CD8-positive, alpha-beta memory T cell (primary cell): ENCODE results near the gene CYP2A13. TPM values are rescaled to one million over a fixed set of nuclear protein-coding genes. Genes with fewer than 3 reads are reported as not detected.
A peak's percentile ranks its signal among the peaks of the same experiment; 100 is the strongest.
"Not testable (repeated sequence)": the region's sequence is repeated elsewhere in the genome, so short reads cannot be mapped to it uniquely, and the experiment has no call there.

Experiments used
- CTCF ChIA-PET: fragments of 350-600 bp; sonication (Branson Sonifier 250); formaldehyde crosslinking; loops from one replicate; lab custom pipeline; 2021; ENCODE audit warnings: antibody characterized with exemption; lab: Charles Lee
- POLR2A ChIA-PET: fragments of 350-600 bp; sonication (Branson Sonifier 250); formaldehyde crosslinking; loops from one replicate; lab custom pipeline; 2021; ENCODE audit warnings: antibody characterized with exemption; lab: Charles Lee
- DNase-seq, 5 donors: peaks; one replicate each; pipeline versions ENCODE4 v3.0.0 to v3.0.0-alpha.2; 2020 to 2022; ENCODE audit warnings: mixed read lengths in 1 of 5
- H3K27ac ChIP-seq: one replicate; pipeline ENCODE4 v1.7.0; 2013; ENCODE audit warnings: low read depth, mild to moderate bottlenecking, low read length, moderate library complexity
- H3K27me3 ChIP-seq: 2 replicates; pipeline ENCODE4 v1.7.0; 2013; ENCODE audit warnings: low read length, mild to moderate bottlenecking; ENCODE audit not compliant: insufficient read depth, poor library complexity, severe bottlenecking
- H3K36me3 ChIP-seq: 2 replicates; pipeline ENCODE4 v1.7.0; 2013; ENCODE audit warnings: mild to moderate bottlenecking, low read length, moderate library complexity; ENCODE audit not compliant: insufficient read depth
- H3K4me1 ChIP-seq: 2 replicates; pipeline ENCODE4 v1.7.0; 2013; ENCODE audit warnings: mild to moderate bottlenecking, low read length, moderate library complexity; ENCODE audit not compliant: insufficient read depth
- H3K4me3 ChIP-seq: 2 replicates; pipeline ENCODE4 v1.7.0; 2013; ENCODE audit warnings: mild to moderate bottlenecking, low read length
- H3K9me3 ChIP-seq: 2 replicates; pipeline ENCODE4 v1.7.0; 2013; ENCODE audit warnings: mild to moderate bottlenecking, low read length
- H3K27ac Mint-ChIP-seq, 8 donors: one replicate each; pipeline ENCODE4 v1.8.0; 2020 to 2021; ENCODE audit warnings: mixed read lengths in 8 of 8, mild to moderate bottlenecking in 6 of 8, inconsistent platforms in 3 of 8, moderate library complexity in 3 of 8
- H3K27me3 Mint-ChIP-seq, 2 donors: one replicate each; pipeline ENCODE4 v1.8.0; 2020 to 2021; ENCODE audit warnings: mixed read lengths in 2 of 2, mild to moderate bottlenecking in 1 of 2, moderate library complexity in 1 of 2
- H3K36me3 Mint-ChIP-seq, 3 donors: one replicate each; pipeline ENCODE4 v1.8.0; 2020 to 2021; ENCODE audit warnings: mixed read lengths in 3 of 3, inconsistent platforms in 1 of 3, mild to moderate bottlenecking in 1 of 3
- H3K4me1 Mint-ChIP-seq, 3 donors: one replicate each; pipeline ENCODE4 v1.8.0; 2020 to 2021; ENCODE audit warnings: mixed read lengths in 3 of 3, inconsistent platforms in 1 of 3, mild to moderate bottlenecking in 1 of 3
- H3K4me3 Mint-ChIP-seq, 7 donors: one replicate each; pipeline ENCODE4 v1.8.0; 2020 to 2021; ENCODE audit warnings: mixed read lengths in 7 of 7, mild to moderate bottlenecking in 6 of 7, moderate library complexity in 4 of 7, inconsistent platforms in 2 of 7
- H3K9me3 Mint-ChIP-seq, 5 donors: one replicate each; pipeline ENCODE4 v1.8.0; 2020 to 2022; ENCODE audit warnings: mixed read lengths in 5 of 5, mild to moderate bottlenecking in 3 of 5, moderate library complexity in 2 of 5, inconsistent platforms in 1 of 5
- polyA plus RNA-seq: library from polyadenylated mRNA; unstranded; fragments of 300-500 nt; fragmentation: Illumina TruSeq; gene quantifications from one replicate; pipeline ENCODE4 v1.2.3, GENCODE V29; 2021
- total RNA-seq, 2 experiments: library from RNA; stranded (reverse); gene quantifications; one replicate each; pipeline ENCODE4 v1.2.3, GENCODE V29; 2021

Gene CYP2A13
- total and polyA plus RNA-seq, 3 experiments from 2014 or later = not detected

DNA sequence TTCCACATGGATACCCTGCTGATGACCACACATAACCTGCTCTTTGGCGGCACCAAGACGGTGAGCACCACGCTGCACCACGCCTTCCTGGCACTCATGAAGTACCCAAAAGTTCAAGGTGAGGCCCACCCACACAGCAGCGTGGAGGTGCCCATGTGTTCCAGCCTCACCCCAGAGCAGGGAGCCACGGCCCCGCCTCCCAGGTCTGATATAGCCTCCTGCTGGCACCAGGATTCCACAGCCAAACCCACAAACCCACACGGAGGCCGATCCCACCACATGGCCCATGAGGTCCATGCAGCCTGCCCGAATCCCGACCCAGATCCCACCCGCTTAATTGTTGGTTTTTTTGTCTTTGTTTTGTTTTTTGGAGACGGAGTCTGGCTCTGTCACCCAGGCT, 34.6 kb downstream of the CYP2A13 start:
- Mint-ChIP-seq H3K27ac (peak overlapping the region in 6 of 8 donors; percentile 39 to 94 (median 87)), H3K4me3 (peak overlapping the region in 1 of 7 donors; percentile 63), H3K4me1 (peaks cover 43 to 48% (median 46%) of the 10 kb centered on the region in 3 donors)
- DNase-seq, H3K36me3 Mint-ChIP-seq, H3K36me3 ChIP-seq, H3K9me3 Mint-ChIP-seq, H3K4me3 ChIP-seq, H3K9me3 ChIP-seq, H3K27me3 ChIP-seq, H3K27ac ChIP-seq, H3K27me3 Mint-ChIP-seq, POLR2A ChIA-PET: not testable (repeated sequence)
- peaks cover 26% of the 10 kb centered on the region for H3K4me1 ChIP-seq
- CTCF ChIA-PET = interaction anchor here (0.7 to 2.6 kb wide), 3 partner anchors 13 to 460 kb away, joined by 3 to 8 read pairs (median 3); no protein-coding TSS in a partner anchor

DNA sequence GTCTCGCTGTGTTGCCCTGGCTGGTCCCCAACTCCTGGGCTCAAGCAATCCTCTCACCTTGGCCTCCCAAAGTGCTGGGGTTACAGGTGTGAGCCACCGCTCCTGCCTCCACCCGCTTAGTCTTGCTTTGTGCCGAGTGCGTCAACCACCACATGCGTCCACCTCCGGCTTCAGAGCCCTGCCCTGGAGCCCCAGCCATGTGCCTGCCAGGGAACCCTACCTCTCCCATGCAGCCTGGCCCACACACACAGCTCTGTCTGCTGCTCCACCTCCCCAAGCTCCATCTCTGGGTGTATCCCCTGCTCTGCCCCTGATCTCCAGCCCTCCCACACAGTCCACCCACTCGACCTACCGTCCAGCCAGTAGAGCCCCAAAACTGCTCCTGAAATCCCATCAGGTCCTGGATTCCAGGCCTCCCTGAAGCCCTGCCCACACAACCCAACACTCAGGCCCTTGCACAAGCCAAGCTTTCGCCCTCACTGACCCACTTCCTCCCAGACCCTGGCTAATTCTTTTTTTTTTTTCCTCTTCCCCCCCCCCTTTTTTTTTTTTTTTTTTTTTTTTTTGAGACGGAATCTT, 35.6 kb downstream of the CYP2A13 start:
- peaks cover 26% of the 10 kb centered on the region for H3K4me1 ChIP-seq
- H3K9me3 ChIP-seq = no peaks in the 10 kb centered on the region
- no peaks in the 10 kb centered on the region for H3K27me3 ChIP-seq
- no peaks in the 10 kb centered on the region for H3K36me3 ChIP-seq
- Mint-ChIP-seq H3K4me1 (peaks cover 44 to 55% (median 53%) of the 10 kb centered on the region in 3 donors), H3K4me3 (peak overlapping the region in 1 of 7 donors; percentile 51), H3K36me3 (peaks cover 0 to 2% (median 0%) of the 10 kb centered on the region in 3 donors), H3K27me3 (peaks cover 0 to 3% of the 10 kb centered on the region in 2 donors), H3K9me3 (no peaks in the 10 kb centered on the region), H3K27ac (peak overlapping the region in 6 of 8 donors; percentile 22 to 94 (median 87))
- CTCF ChIA-PET = interaction anchor here (0.7 to 2.6 kb wide), 3 partner anchors 14 to 460 kb away, joined by 3 to 8 read pairs (median 3); no protein-coding TSS in a partner anchor
- POLR2A ChIA-PET = interaction anchor here (0.6 kb wide), 1 partner anchor 521 kb away, joined by 3 read pairs; no protein-coding TSS in a partner anchor
- H3K4me3 ChIP-seq = no peak overlapping the region
- DNase-seq = no peak
- H3K27ac ChIP-seq = no peak overlapping the region

DNA sequence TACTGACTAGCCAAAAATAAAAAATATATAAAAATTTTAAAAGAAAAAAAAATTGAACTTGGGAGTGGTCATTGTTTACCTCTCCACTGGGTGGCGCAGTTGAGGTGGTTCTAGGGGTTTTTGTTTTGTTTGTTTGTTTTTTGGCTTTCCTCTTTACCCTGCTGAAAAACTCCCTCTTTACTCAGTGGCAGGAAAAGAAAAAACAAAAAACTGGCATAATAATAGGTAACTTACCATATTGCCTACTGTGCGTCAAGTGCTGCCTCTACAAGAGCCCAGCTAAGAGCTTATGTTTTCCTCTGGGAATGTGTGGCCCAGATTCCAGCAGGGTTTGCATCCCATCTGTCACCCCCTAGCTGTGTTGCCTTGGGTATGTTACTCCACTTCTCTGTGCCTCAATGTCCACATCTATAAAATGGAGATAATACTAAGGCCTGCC, 38.5 kb downstream of the CYP2A13 start:
- H3K9me3 ChIP-seq, H3K27me3 Mint-ChIP-seq, H3K27me3 ChIP-seq, H3K27ac ChIP-seq, H3K9me3 Mint-ChIP-seq, H3K36me3 Mint-ChIP-seq, H3K36me3 ChIP-seq, H3K4me3 ChIP-seq: not testable (repeated sequence)
- H3K27ac Mint-ChIP-seq = peak overlapping the region in 7 of 8 donors; percentile 67 to 97 (median 88)
- peak; percentile 37 to 61 (median 51) for DNase-seq
- peaks cover 10% of the 10 kb centered on the region for H3K4me1 ChIP-seq
- ChIA-PET POLR2A (interaction anchor here (0.6 kb wide), 1 partner anchor 10 kb away, joined by 15 read pairs; no protein-coding TSS in a partner anchor), CTCF (interaction anchor here (1.2 to 2.3 kb wide), 3 partner anchors 14 to 165 kb away, joined by 3 to 9 read pairs (median 3); no protein-coding TSS in a partner anchor)
- peaks cover 25 to 38% (median 33%) of the 10 kb centered on the region in 3 donors for H3K4me1 Mint-ChIP-seq
- peak overlapping the region in 2 of 7 donors; percentile 1 to 40 for H3K4me3 Mint-ChIP-seq

DNA sequence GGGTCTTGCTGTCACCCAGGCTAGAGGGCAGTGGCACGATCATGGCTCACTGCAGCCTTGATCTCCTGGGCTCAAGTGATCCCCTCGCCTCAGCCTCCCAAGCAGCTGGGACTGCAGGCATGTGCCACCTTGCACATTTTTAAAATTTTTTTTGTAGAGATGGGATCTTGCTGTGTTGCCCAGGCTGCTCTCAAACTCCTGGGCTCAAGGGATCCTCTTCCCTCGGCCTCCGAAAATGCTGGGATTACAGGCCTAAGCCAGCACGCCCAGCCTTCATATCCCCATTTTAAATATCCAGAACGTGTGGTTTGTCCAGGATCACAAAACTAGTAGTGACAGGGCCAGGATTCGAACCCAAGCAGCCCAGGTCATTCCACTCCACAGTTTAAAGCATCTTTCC, 39.1 kb downstream of the CYP2A13 start:
- peak overlapping the region in 3 of 7 donors; percentile 77 to 85 (median 82) for H3K4me3 Mint-ChIP-seq
- H3K9me3 Mint-ChIP-seq = not testable (repeated sequence)

DNA sequence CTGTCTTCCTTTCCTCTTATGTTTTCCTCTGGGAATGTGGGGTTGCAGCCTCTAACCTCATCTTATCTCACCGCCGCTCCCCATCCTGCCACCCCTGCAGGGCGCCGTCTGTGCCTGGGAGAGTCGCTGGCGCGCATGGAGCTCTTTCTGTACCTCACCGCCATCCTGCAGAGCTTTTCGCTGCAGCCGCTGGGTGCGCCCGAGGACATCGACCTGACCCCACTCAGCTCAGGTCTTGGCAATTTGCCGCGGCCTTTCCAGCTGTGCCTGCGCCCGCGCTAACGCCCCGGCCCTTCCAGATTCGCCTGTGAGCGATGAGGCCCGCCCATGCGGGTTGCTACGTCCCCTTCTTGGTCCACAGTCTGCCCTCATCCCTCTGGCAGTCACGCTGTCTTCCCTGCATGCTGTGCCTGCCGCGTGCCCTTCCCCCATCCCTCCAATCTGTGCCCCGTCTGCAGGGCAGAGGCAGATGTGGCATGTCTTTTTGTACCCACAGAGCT, 39.6 kb downstream of the CYP2A13 start:
- POLR2A ChIA-PET, H3K27ac ChIP-seq, H3K27me3 ChIP-seq, H3K27me3 Mint-ChIP-seq, H3K9me3 ChIP-seq, H3K36me3 Mint-ChIP-seq, H3K9me3 Mint-ChIP-seq, H3K4me3 ChIP-seq, H3K36me3 ChIP-seq: not testable (repeated sequence)
- Mint-ChIP-seq H3K4me3 (peak overlapping the region; percentile 39 to 87 (median 82)), H3K4me1 (peaks cover 19 to 30% (median 24%) of the 10 kb centered on the region in 3 donors), H3K27ac (peak overlapping the region; percentile 24 to 97 (median 92))
- H3K4me1 ChIP-seq = peaks cover 10% of the 10 kb centered on the region
- peak; percentile 68 to 83 (median 74) for DNase-seq
- CTCF ChIA-PET = interaction anchor here (1.2 to 2.3 kb wide), 2 partner anchors 17 to 166 kb away, joined by 3 to 9 read pairs; no protein-coding TSS in a partner anchor

More for the DNA sequence above, 39.1 kb downstream of the CYP2A13 start:
- H3K27ac ChIP-seq, H3K27me3 Mint-ChIP-seq, H3K4me3 ChIP-seq, POLR2A ChIA-PET, H3K9me3 ChIP-seq, H3K36me3 Mint-ChIP-seq, H3K27me3 ChIP-seq, H3K36me3 ChIP-seq, DNase-seq: not testable (repeated sequence)
- Mint-ChIP-seq H3K4me1 (peaks cover 24 to 35% (median 29%) of the 10 kb centered on the region in 3 donors), H3K27ac (peak overlapping the region in 7 of 8 donors; percentile 24 to 97 (median 82))
- H3K4me1 ChIP-seq = peaks cover 10% of the 10 kb centered on the region
- CTCF ChIA-PET = interaction anchor here (1.2 to 2.3 kb wide), 2 partner anchors 17 to 166 kb away, joined by 3 to 9 read pairs; no protein-coding TSS in a partner anchor

DNA sequence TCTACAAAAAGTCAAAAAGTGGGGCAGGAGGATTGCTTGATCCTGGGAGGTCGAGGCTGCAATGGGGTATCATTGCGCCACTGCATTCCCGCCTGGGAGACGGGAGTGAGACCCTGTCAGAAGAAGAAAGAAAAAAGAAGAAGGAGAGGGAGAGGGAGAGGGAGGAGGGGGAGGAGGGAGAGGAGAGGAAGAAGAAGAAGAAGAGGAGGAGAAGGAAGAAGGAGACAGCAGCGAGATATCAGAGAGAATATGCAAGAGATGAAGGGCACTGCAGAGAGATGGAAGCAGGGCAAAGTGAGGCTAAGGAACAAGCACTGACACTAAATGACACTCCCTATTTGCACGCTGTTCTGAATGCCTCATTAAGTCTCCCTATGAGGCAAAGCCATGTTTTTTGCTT, 40.4 kb downstream of the CYP2A13 start:
- no peaks in the 10 kb centered on the region for H3K27me3 ChIP-seq
- H3K4me1 ChIP-seq = peaks cover 10% of the 10 kb centered on the region
- Mint-ChIP-seq H3K27me3 (no peaks in the 10 kb centered on the region), H3K27ac (peak overlapping the region in 5 of 8 donors; percentile 39 to 97 (median 94)), H3K4me1 (peaks cover 19 to 28% (median 24%) of the 10 kb centered on the region in 3 donors), H3K9me3 (no peaks in the 10 kb centered on the region), H3K4me3 (peak overlapping the region in 2 of 7 donors; percentile 26 to 44), H3K36me3 (peaks cover 0 to 2% (median 0%) of the 10 kb centered on the region in 3 donors)
- no peak overlapping the region for H3K4me3 ChIP-seq
- H3K27ac ChIP-seq = no peak overlapping the region
- H3K36me3 ChIP-seq = no peaks in the 10 kb centered on the region
- DNase-seq = no peak
- ChIA-PET CTCF (interaction anchor here (2.3 kb wide), 1 partner anchor 16 kb away, joined by 9 read pairs; no protein-coding TSS in a partner anchor), POLR2A (no interaction called here)
- no peaks in the 10 kb centered on the region for H3K9me3 ChIP-seq

DNA sequence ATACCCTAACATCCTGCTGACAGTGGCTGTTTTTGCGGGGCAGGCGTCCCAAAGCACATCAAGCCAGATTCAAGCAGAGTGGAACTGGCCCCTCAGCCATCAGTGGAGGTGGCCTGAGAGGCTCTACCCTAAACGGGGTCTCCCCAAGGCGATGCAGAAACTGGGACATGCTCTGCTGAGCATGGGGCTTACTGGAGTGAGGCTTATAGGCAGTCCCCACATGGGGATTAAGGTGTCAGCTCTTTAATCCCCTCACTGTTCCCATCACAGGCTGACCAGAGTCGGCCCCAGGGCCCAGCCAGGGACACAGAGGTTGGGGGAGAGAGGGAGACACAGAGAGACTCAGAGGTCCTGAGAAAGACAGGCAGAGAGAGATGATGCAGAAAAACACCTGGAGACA, 42.9 kb downstream of the CYP2A13 start:
- no peak overlapping the region for H3K27ac ChIP-seq
- peaks cover 0 to 2% (median 0%) of the 10 kb centered on the region in 5 donors for H3K9me3 Mint-ChIP-seq
- no peaks in the 10 kb centered on the region for H3K9me3 ChIP-seq
- ChIA-PET CTCF (interaction anchor here (3.2 kb wide), 1 partner anchor 13 kb away, joined by 11 read pairs; no protein-coding TSS in a partner anchor), POLR2A (no interaction called here)
- H3K4me1 ChIP-seq = peaks cover 12% of the 10 kb centered on the region
- H3K4me3 ChIP-seq = no peak overlapping the region
- H3K27me3 ChIP-seq = no peaks in the 10 kb centered on the region
- no peak overlapping the region for H3K4me3 Mint-ChIP-seq
- H3K36me3 Mint-ChIP-seq = no peaks in the 10 kb centered on the region
- no peaks in the 10 kb centered on the region for H3K27me3 Mint-ChIP-seq
- H3K27ac Mint-ChIP-seq = peak overlapping the region in 4 of 8 donors; percentile 67 to 94 (median 80)
- DNase-seq = no peak
- H3K36me3 ChIP-seq = no peaks in the 10 kb centered on the region
- H3K4me1 Mint-ChIP-seq = peaks cover 28 to 37% (median 36%) of the 10 kb centered on the region in 3 donors
